GM23338 (cell line): ENCODE data around the gene ANO4.

Source experiments
- CREB1 ChIP-seq: fragments of 250-450 bp; sonication (Bioruptor Pico); IDR thresholded peaks from 2 replicates; pipeline ENCODE4 v1.5.0; 2020; ENCODE audit warnings: low read depth, mild to moderate bottlenecking, moderate library complexity
- EZH2 ChIP-seq: fragments of 200-600 bp; sonication (generic); IDR thresholded peaks from one replicate; pipeline ENCODE4 v1.8.0; 2017; ENCODE audit warnings: antibody characterized with exemption, mild to moderate bottlenecking, low read depth; ENCODE audit not compliant: unreplicated experiment
- EZH2phosphoT487 ChIP-seq: fragments of 200-600 bp; sonication (generic); IDR thresholded peaks from one replicate; pipeline ENCODE4 v1.8.1; 2018; ENCODE audit warnings: antibody characterized with exemption; ENCODE audit not compliant: unreplicated experiment
- JUNB ChIP-seq: IDR thresholded peaks from one replicate; pipeline ENCODE4 v1.6.1; 2016; ENCODE audit warnings: antibody characterized with exemption; ENCODE audit not compliant: unreplicated experiment
- NANOG ChIP-seq: IDR thresholded peaks from 2 replicates; pipeline ENCODE4 v1.6.1; 2016; ENCODE audit warnings: antibody characterized with exemption, borderline replicate concordance
- POLR2AphosphoS5 ChIP-seq: IDR thresholded peaks from 2 replicates; pipeline ENCODE4 v1.6.1; 2016; ENCODE audit warnings: antibody characterized with exemption, low read depth
- STAT1 ChIP-seq: IDR thresholded peaks from one replicate; pipeline ENCODE4 v1.6.1; 2016; ENCODE audit warnings: antibody characterized with exemption; ENCODE audit not compliant: unreplicated experiment
- TF ChIP-seq, protein P1 (sequence below), 2 experiments: fragments of 200-600 bp in 1 of 2; sonication (generic) in 1 of 2; conservative IDR thresholded peaks; 2 replicates each; pipeline versions ENCODE4 v1.5.1 to v1.6.1; 2016 to 2017; ENCODE audit warnings: antibody characterized with exemption in 2 of 2, low read depth in 2 of 2, mild to moderate bottlenecking in 2 of 2, moderate library complexity in 1 of 2
- TF ChIP-seq, protein P2 (sequence below): IDR thresholded peaks from one replicate; pipeline ENCODE4 v1.6.1; 2018; ENCODE audit warnings: antibody characterized with exemption; ENCODE audit not compliant: unreplicated experiment
- TF ChIP-seq, protein P3 (sequence below): IDR thresholded peaks from 2 replicates; pipeline ENCODE4 v1.6.1; 2016; ENCODE audit warnings: antibody characterized with exemption

DNA sequence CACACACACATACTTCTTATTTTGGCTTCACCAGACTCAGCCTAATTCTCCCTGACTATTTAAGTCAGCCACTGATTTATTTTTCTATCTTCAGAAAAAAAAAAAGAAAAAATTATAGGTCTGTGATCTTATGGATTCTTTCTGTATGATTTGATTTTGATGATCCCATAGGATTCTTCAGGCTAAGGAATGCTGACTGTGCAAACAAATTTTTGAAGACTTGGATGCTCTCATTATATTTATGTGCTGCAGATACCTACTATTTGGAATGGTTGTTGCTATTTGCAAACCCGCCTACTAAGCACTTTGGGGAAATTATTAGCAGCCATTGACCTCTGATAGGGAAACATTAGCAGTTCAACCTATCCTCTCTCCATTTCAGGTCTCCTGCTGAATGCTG, 4.0 kb upstream of the ANO4 start:
- TF ChIP-seq, protein P1, sequence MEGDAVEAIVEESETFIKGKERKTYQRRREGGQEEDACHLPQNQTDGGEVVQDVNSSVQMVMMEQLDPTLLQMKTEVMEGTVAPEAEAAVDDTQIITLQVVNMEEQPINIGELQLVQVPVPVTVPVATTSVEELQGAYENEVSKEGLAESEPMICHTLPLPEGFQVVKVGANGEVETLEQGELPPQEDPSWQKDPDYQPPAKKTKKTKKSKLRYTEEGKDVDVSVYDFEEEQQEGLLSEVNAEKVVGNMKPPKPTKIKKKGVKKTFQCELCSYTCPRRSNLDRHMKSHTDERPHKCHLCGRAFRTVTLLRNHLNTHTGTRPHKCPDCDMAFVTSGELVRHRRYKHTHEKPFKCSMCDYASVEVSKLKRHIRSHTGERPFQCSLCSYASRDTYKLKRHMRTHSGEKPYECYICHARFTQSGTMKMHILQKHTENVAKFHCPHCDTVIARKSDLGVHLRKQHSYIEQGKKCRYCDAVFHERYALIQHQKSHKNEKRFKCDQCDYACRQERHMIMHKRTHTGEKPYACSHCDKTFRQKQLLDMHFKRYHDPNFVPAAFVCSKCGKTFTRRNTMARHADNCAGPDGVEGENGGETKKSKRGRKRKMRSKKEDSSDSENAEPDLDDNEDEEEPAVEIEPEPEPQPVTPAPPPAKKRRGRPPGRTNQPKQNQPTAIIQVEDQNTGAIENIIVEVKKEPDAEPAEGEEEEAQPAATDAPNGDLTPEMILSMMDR (conservative IDR thresholded peaks at IDR 0.05; ENCODE audit: low read depth in 2 of 2): no peak
- TF ChIP-seq POLR2AphosphoS5 (no peak), STAT1 (no peak), EZH2 (no peak), CREB1 (CRISPR knock-in tag) (no peak), EZH2phosphoT487 (no peak), JUNB (no peak), NANOG (no peak)
- TF ChIP-seq, protein P2, sequence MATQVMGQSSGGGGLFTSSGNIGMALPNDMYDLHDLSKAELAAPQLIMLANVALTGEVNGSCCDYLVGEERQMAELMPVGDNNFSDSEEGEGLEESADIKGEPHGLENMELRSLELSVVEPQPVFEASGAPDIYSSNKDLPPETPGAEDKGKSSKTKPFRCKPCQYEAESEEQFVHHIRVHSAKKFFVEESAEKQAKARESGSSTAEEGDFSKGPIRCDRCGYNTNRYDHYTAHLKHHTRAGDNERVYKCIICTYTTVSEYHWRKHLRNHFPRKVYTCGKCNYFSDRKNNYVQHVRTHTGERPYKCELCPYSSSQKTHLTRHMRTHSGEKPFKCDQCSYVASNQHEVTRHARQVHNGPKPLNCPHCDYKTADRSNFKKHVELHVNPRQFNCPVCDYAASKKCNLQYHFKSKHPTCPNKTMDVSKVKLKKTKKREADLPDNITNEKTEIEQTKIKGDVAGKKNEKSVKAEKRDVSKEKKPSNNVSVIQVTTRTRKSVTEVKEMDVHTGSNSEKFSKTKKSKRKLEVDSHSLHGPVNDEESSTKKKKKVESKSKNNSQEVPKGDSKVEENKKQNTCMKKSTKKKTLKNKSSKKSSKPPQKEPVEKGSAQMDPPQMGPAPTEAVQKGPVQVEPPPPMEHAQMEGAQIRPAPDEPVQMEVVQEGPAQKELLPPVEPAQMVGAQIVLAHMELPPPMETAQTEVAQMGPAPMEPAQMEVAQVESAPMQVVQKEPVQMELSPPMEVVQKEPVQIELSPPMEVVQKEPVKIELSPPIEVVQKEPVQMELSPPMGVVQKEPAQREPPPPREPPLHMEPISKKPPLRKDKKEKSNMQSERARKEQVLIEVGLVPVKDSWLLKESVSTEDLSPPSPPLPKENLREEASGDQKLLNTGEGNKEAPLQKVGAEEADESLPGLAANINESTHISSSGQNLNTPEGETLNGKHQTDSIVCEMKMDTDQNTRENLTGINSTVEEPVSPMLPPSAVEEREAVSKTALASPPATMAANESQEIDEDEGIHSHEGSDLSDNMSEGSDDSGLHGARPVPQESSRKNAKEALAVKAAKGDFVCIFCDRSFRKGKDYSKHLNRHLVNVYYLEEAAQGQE: no peak
- TF ChIP-seq, protein P3, sequence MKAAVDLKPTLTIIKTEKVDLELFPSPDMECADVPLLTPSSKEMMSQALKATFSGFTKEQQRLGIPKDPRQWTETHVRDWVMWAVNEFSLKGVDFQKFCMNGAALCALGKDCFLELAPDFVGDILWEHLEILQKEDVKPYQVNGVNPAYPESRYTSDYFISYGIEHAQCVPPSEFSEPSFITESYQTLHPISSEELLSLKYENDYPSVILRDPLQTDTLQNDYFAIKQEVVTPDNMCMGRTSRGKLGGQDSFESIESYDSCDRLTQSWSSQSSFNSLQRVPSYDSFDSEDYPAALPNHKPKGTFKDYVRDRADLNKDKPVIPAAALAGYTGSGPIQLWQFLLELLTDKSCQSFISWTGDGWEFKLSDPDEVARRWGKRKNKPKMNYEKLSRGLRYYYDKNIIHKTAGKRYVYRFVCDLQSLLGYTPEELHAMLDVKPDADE: no peak
